Peyer's patch (tissue), 4 donors: ENCODE results near the gene ALDH2.

Experiments used
- CTCF ChIP-seq, 6 experiments: fragments of 450-650 bp in 4 of 6; fragments of 200-600 bp in 2 of 6; sonication (generic) in 1 of 6; IDR thresholded peaks; one replicate each; pipeline ENCODE4 v1.5.1; 2017 to 2019; ENCODE audit warnings: antibody characterized with exemption in 6 of 6, mild to moderate bottlenecking in 3 of 6, moderate library complexity in 1 of 6
- POLR2A ChIP-seq, 2 donors: fragments of 450-650 bp; IDR thresholded peaks; one replicate each; pipeline ENCODE4 v1.5.1; 2017; ENCODE audit warnings: antibody characterized with exemption in 2 of 2, mild to moderate bottlenecking in 2 of 2, moderate library complexity in 2 of 2

DNA sequence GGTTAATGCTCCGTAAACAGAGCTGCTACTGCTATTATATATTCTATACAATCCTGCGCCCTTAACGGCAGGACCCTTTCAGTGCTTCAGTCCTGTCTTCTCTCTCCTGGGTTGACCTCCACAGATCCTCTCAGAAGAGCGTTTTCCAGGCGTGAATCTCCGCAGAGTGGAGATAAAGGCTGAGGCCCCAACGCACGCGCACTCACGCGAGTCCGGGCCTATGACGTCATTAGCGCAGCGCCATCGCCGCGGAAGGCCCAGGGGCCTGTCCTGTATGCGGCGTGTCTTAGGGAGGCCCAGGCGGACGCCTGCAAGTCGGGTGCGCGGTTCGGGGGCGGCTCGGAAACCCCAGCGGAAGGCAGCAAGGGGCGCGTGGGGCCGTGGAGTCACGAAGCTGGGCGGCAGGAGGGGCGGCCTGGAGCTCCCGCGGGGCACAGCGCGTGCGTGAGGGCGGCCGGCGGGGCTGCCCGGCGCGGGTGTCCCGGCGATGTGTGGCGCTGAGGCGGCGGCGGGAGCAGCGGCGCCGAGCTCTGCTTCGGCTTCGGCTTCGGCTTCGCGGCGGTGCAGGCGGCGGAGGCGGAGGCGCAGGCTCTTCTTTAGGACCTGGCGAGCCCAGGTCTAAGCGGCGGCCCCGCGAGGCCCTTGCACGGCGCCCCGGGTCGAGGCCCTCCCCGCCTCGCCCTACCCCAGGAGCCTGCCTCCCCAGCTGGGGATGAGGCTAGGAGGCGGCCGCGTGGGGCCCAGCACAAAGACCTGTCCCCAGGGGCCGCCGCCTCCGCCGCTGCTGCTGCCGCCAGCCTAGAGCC lies 75.2 kb downstream of the ALDH2 start, which contains the start of gene MAPKAPK5:
- TF ChIP-seq CTCF (IDR thresholded peaks at IDR 0.05) (peak in 3 of 6 experiments; percentile 5 to 28 (median 12)), POLR2A (IDR thresholded peaks at IDR 0.05) (peak; percentile 75 to 83)
